ENCODE results near the gene PLXNA4. TPM values are rescaled to one million over a fixed set of nuclear protein-coding genes. Genes with fewer than 3 reads are reported as not detected.

PLXNA4 gene
- total RNA-seq, 2 donors from 2014 or later, result 24.0 to 42.7 TPM

DNA sequence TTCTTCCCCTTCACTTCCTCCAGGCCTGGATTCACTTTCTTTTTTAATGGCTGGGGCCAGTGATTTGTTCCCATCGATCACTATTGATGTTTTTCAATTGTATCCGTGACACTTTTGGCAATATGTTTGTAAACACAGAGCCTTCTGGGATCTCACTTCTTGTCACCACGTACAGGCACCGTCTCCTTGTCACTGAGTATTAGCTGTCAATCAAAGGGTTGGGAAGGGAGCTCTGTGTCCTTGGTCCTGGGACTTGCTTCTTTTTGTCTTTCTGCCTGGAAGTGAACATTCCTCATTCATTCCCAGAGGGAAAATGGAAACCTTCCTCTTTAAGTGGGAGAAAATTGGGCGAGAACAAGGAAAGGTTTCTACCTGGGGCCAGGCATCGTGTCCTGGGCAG, 157.4 kb downstream of the PLXNA4 start:
- H3K27ac ChIP-seq (ENCODE audit: low read depth, low read length), result no peak overlapping the region
- H3K9ac ChIP-seq (ENCODE audit: extremely low read depth, low read length, poor library complexity, severe bottlenecking), result no peak overlapping the region
- H3K36me3 ChIP-seq (ENCODE audit: control insufficient read depth, insufficient read depth, low read length), result no peaks in the 10 kb centered on the region
- 89 to 97% methylated on average over 5 to 6 of the region's 6 CpGs for WGBS, 2 experiments (ENCODE audit: insufficient coverage in 1 of 2, insufficient read length in 1 of 2)
- H3K4me3 ChIP-seq (ENCODE audit: low read length), result no peak overlapping the region
- TF ChIP-seq, protein P1, sequence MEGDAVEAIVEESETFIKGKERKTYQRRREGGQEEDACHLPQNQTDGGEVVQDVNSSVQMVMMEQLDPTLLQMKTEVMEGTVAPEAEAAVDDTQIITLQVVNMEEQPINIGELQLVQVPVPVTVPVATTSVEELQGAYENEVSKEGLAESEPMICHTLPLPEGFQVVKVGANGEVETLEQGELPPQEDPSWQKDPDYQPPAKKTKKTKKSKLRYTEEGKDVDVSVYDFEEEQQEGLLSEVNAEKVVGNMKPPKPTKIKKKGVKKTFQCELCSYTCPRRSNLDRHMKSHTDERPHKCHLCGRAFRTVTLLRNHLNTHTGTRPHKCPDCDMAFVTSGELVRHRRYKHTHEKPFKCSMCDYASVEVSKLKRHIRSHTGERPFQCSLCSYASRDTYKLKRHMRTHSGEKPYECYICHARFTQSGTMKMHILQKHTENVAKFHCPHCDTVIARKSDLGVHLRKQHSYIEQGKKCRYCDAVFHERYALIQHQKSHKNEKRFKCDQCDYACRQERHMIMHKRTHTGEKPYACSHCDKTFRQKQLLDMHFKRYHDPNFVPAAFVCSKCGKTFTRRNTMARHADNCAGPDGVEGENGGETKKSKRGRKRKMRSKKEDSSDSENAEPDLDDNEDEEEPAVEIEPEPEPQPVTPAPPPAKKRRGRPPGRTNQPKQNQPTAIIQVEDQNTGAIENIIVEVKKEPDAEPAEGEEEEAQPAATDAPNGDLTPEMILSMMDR (conservative IDR thresholded peaks at IDR 0.05), result no peak
- Mint-ChIP-seq H3K4me1 (peaks cover 18% of the 10 kb centered on the region), H3K27ac (no peak overlapping the region), H3K36me3 (ENCODE audit: low read depth) (peaks cover 4% of the 10 kb centered on the region), H3K9me3 (peaks cover 7% of the 10 kb centered on the region), H3K4me3 (no peak overlapping the region), H3K27me3 (ENCODE audit: insufficient read depth) (no peaks in the 10 kb centered on the region)
- no peaks in the 10 kb centered on the region for H3K27me3 ChIP-seq (ENCODE audit: control insufficient read depth, insufficient read depth, low read length, poor library complexity, severe bottlenecking)
- H3K9me3 ChIP-seq (ENCODE audit: control insufficient read depth, low read length), result no peaks in the 10 kb centered on the region
- DNase-seq, result no peak
- no peaks in the 10 kb centered on the region for H3K4me1 ChIP-seq (ENCODE audit: control insufficient read depth, insufficient read depth, low read length)

DNA sequence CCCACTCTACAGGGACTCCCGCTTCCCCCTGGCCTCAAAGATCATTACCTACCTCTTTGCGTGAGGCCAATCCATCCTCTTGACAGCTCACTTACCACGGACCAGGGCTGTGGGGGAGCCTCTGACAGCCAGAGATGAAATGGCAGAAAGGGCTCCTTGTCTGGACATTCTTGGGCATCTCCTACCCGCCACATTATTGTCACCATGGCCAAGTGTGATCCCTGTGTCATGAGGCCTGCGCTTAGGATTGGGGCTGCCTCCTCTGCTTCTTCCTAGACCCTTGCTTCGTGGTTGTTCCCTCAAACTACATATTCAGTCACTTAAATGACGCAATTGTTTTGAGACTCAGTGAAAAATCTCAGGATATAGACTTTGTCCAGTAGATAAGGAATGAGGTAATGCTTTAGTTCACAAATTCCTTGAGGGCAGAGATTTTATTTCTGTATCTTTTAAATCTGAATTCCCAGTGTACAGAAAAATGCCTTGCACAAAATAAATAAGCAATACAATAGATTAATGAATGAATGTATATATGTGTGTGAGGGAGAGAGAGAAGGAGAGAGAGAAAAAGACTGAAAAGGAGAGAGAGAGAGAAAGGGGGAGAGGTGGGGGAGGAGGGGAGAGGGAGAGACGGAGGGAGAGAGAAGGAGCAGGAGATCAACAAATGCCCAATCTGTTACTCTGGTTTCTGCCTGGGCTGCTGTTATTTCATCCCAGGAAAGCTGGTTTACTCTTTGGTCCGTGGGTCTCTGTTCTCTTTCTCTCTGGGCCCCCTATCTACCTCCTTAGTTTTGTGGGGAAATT, 159.0 kb downstream of the PLXNA4 start:
- H3K9ac ChIP-seq (ENCODE audit: extremely low read depth, low read length, poor library complexity, severe bottlenecking), result no peak overlapping the region
- Mint-ChIP-seq H3K9me3 (peaks cover 7% of the 10 kb centered on the region), H3K4me3 (no peak overlapping the region), H3K27me3 (ENCODE audit: insufficient read depth) (no peaks in the 10 kb centered on the region), H3K27ac (no peak overlapping the region), H3K36me3 (ENCODE audit: low read depth) (peaks cover 4% of the 10 kb centered on the region), H3K4me1 (peaks cover 32% of the 10 kb centered on the region)
- no peaks in the 10 kb centered on the region for H3K27me3 ChIP-seq (ENCODE audit: control insufficient read depth, insufficient read depth, low read length, poor library complexity, severe bottlenecking)
- no peaks in the 10 kb centered on the region for H3K9me3 ChIP-seq (ENCODE audit: control insufficient read depth, low read length)
- 91 to 92% methylated on average over 7 to 9 of the region's 9 CpGs for WGBS, 2 experiments (ENCODE audit: insufficient coverage in 1 of 2, insufficient read length in 1 of 2)
- no peak overlapping the region for H3K4me3 ChIP-seq (ENCODE audit: low read length)
- TF ChIP-seq, protein P1 (conservative IDR thresholded peaks at IDR 0.05), result no peak
- no peak for DNase-seq
- no peak overlapping the region for H3K27ac ChIP-seq (ENCODE audit: low read depth, low read length)
- peaks cover 6% of the 10 kb centered on the region for H3K4me1 ChIP-seq (ENCODE audit: control insufficient read depth, insufficient read depth, low read length)
- H3K36me3 ChIP-seq (ENCODE audit: control insufficient read depth, insufficient read depth, low read length), result no peaks in the 10 kb centered on the region

DNA sequence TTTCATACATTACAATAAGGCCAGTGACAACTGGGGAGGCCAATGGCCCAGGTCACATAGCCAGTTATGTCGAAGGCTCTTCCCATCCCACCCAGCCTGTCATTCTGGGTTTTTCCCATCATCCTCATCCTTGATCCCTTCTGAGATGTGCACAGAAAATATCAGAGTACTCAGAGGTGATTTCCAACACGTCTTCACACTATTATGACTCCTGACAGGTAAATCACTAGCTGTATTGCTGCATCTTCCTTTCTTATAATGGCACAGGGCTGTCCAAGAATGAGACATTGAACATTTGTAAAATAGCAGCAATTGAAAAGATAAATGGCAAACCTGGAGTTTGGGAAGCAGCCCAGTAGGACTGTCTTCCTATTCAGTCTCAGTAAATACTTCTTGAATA, 159.9 kb downstream of the PLXNA4 start:
- 93 to 94% methylated on average over 2 of the region's 2 CpGs for WGBS, 2 experiments (ENCODE audit: insufficient coverage in 1 of 2, insufficient read length in 1 of 2)
- peaks cover 7% of the 10 kb centered on the region for H3K9me3 Mint-ChIP-seq
- no peak overlapping the region for H3K4me3 Mint-ChIP-seq
- no peaks in the 10 kb centered on the region for H3K27me3 ChIP-seq (ENCODE audit: control insufficient read depth, insufficient read depth, low read length, poor library complexity, severe bottlenecking)
- H3K27me3 Mint-ChIP-seq (ENCODE audit: insufficient read depth), result no peaks in the 10 kb centered on the region
- H3K27ac ChIP-seq (ENCODE audit: low read depth, low read length), result no peak overlapping the region
- no peaks in the 10 kb centered on the region for H3K36me3 ChIP-seq (ENCODE audit: control insufficient read depth, insufficient read depth, low read length)
- H3K36me3 Mint-ChIP-seq (ENCODE audit: low read depth), result peaks cover 4% of the 10 kb centered on the region
- H3K9me3 ChIP-seq (ENCODE audit: control insufficient read depth, low read length), result no peaks in the 10 kb centered on the region
- peaks cover 39% of the 10 kb centered on the region for H3K4me1 Mint-ChIP-seq
- peaks cover 6% of the 10 kb centered on the region for H3K4me1 ChIP-seq (ENCODE audit: control insufficient read depth, insufficient read depth, low read length)
- no peak overlapping the region for H3K27ac Mint-ChIP-seq
- H3K4me3 ChIP-seq (ENCODE audit: low read length), result no peak overlapping the region
- no peak overlapping the region for H3K9ac ChIP-seq (ENCODE audit: extremely low read depth, low read length, poor library complexity, severe bottlenecking)
- DNase-seq, result no peak
- TF ChIP-seq, protein P1 (conservative IDR thresholded peaks at IDR 0.05), result no peak

All from endodermal cell (in vitro differentiated cells).